ENCODE measurements around the gene B3GAT3.
A peak's percentile ranks its signal among the peaks of the same experiment; 100 is the strongest.

The B3GAT3 gene

DNA sequence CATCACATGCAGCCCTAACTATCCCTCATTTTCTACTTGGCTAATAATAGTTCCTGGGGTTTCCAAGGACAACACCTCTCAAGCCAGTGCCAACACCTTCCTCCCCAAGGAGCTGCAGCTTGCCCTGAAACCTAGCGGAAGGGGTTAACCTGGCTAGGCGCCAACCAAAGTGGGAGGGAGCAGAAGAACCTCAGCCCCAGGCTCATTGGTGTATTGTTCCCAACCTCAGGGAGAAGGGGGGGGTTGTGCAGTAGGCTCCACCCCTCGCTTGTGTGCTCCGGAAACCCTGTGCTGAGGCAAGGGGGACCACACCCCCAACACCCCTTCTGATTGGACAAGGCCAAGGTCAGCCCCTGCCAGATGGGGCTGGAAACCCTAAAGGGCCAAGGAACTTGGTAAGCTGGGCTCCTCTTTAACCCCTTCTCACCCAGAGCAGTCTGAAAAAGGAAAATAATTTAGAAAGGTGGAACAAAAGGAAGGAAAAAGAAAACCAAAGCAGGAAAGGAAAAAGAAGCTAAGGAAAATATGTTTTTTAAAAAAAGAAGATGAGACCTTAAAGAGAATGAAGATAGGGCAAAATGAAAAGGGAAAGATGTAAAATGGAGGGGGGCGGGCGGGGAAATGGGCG lies 22.6 kb downstream of the B3GAT3 start (continued):
- TF ChIP-seq ZBTB49 (tag by site-specific recombination; IDR thresholded peaks at IDR 0.05; ENCODE audit: low read depth) (no peak), ZNF155 (tag by site-specific recombination; IDR thresholded peaks at IDR 0.05) (no peak), ZSCAN30 (tag by site-specific recombination; IDR thresholded peaks at IDR 0.05) (0 out of 2 replicates have a peak, but pooled peaks have one; percentile 15), ZNF677 (tag by site-specific recombination; IDR thresholded peaks at IDR 0.05) (no peak), CTCF (tag by site-specific recombination; IDR thresholded peaks at IDR 0.05) (no peak), ZNF239 (tag by site-specific recombination; IDR thresholded peaks at IDR 0.05) (no peak), ZNF664 (tag by site-specific recombination; IDR thresholded peaks at IDR 0.05) (no peak), ZNF311 (tag by site-specific recombination; IDR thresholded peaks at IDR 0.05; ENCODE audit: borderline replicate concordance) (no peak), ZNF501 (tag by site-specific recombination; IDR thresholded peaks at IDR 0.05) (no peak), ZNF394 (tag by site-specific recombination; IDR thresholded peaks at IDR 0.05; ENCODE audit: borderline replicate concordance) (peak; percentile 52; the same call in 1 of the 2 replicates), IKZF3 (tag by site-specific recombination; IDR thresholded peaks at IDR 0.05) (0 out of 2 replicates have a peak, but pooled peaks have one; percentile 24), HOXD13 (CRISPR knock-in tag; IDR thresholded peaks at IDR 0.05; ENCODE audit: borderline replicate concordance) (no peak), ZNF518A (tag by site-specific recombination; conservative IDR thresholded peaks at IDR 0.05; ENCODE audit: low read depth) (peak; percentile 52), ZNF2 (tag by site-specific recombination; IDR thresholded peaks at IDR 0.05) (0 out of 2 replicates have a peak, but pooled peaks have one; percentile 42), ZNF629 (tag by site-specific recombination; IDR thresholded peaks at IDR 0.05) (peak; percentile 51), SP3 (tag by site-specific recombination; IDR thresholded peaks at IDR 0.05) (peak; percentile 81), ZEB2 (tag by site-specific recombination; IDR thresholded peaks at IDR 0.05) (peak; percentile 38), PRDM1 (tag by site-specific recombination; IDR thresholded peaks at IDR 0.05) (peak; percentile 87), ZNF580 (tag by site-specific recombination; IDR thresholded peaks at IDR 0.05) (0 out of 2 replicates have a peak, but pooled peaks have one; percentile 41), GLIS1 (tag by site-specific recombination; IDR thresholded peaks at IDR 0.05) (0 out of 2 replicates have a peak, but pooled peaks have one; percentile 7), ZNF19 (tag by site-specific recombination; IDR thresholded peaks at IDR 0.05; ENCODE audit: low read depth) (no peak), ZNF335 (tag by site-specific recombination; conservative IDR thresholded peaks at IDR 0.05) (peak; percentile 45), ZXDB (tag by site-specific recombination; IDR thresholded peaks at IDR 0.05) (peak; percentile 100), KLF8 (tag by site-specific recombination; IDR thresholded peaks at IDR 0.05) (peak; percentile 84), KLF9 (tag by site-specific recombination; IDR thresholded peaks at IDR 0.05; ENCODE audit: low read depth) (peak; percentile 87), ZNF660 (tag by site-specific recombination; IDR thresholded peaks at IDR 0.05) (peak; percentile 82), KLF1 (tag by site-specific recombination; IDR thresholded peaks at IDR 0.05) (peak; percentile 94), TRIM28 (IDR thresholded peaks at IDR 0.05; ENCODE audit: borderline replicate concordance, low read length) (0 out of 2 replicates have a peak, but pooled peaks have one; percentile 35), YY2 (tag by site-specific recombination; IDR thresholded peaks at IDR 0.05) (peak; percentile 52; the same call in 1 of the 2 replicates), ZNF596 (tag by site-specific recombination; IDR thresholded peaks at IDR 0.05) (no peak)
- TF ChIP-seq, protein P1, sequence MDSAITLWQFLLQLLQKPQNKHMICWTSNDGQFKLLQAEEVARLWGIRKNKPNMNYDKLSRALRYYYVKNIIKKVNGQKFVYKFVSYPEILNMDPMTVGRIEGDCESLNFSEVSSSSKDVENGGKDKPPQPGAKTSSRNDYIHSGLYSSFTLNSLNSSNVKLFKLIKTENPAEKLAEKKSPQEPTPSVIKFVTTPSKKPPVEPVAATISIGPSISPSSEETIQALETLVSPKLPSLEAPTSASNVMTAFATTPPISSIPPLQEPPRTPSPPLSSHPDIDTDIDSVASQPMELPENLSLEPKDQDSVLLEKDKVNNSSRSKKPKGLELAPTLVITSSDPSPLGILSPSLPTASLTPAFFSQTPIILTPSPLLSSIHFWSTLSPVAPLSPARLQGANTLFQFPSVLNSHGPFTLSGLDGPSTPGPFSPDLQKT (IDR thresholded peaks at IDR 0.05; ENCODE audit: borderline replicate concordance, low read depth, low read length) = peak; percentile 80
